Astrocyte of the hippocampus (primary cell): ENCODE data around the gene OTOF.
"Not testable (repeated sequence)": the region's sequence is repeated elsewhere in the genome, so short reads cannot be mapped to it uniquely, and the experiment has no call there.

Source experiments
- DNase-seq: peaks from one replicate; pipeline ENCODE4 v3.0.0; 2011; ENCODE audit warnings: low read depth, low spot score

The OTOF gene

DNA sequence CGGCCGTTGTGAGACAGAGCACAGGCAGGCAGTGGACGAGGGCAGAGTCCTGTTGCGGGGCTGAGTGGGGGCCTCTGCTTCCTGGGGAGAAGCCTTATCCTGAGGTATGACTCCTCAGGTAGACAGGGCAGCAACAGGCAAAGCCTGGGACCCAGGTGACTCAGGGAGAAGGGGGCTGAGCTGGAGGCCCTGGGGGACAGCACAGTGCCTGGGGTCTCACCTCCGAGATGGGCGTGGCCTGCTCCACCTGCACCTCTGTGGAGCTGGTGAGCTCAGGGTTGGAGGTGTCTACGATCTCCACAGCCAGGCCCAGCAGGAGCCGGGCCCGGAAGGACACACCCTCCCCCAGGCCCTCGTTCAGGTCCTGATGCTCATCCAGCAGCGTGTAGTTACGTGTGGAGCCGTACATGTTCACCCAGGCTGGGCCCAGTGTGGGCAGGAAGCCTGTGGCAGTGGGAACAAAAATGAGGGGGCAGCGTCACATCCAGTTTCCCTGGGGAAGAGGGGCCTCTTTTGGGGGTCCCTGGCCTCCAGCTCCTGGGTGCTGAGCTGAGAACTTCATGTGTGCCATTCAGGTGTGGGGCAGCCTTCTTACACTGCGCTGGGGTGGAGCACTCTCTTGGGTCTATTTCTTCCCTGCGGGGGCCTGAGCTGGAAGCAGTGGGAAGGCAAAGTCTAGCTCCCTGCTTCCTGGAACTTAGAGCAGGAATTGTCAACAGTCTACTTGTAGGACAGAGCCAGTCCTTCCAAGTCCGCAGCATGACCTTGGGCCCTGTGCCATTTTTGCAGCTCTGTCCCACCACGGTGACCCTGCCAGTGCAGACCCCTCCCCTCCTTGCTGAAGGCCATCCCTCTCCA, 2.9 kb upstream of the OTOF start:
- no peak for DNase-seq

DNA sequence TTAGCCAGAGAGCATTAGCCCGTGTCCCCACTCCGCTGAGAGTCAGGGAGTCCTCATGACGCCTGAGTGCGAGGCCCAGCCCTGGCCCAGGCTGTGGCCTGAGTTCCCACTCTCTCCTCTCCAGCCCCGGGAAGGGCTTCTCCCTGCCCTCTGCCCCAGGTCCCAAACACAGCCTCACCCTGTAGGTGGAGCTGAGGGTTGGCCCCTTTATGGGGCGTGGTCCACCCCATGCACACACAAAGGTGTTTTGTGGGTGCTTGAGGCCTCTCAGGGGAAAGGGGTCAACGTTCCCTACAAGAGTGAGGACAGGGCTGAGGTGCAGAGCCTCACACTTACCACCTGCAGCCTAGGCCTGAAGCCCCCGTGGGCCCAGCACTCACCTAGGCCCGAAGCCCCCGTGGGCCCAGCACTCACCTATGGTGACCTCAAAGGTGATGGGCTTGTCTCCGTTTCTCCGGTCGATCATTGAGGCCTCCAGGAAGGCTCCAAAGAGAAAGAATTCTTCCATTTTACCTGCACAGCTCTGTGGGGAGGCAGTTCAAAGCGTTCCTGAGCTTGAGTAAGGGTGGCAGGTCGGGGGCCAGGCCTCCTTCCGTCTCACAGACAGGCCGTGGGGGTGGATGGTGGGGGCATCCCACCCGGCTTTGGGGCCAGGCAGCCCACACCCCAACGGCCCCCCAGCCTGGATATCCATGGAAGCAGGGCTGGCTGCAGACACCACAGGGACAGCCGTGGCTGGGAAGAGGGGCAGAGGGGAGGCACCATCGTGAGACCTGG, 2.1 kb upstream of the OTOF start:
- no peak for DNase-seq

GRCh38 chr2:26479131-26479788, 1.3 kb upstream of the OTOF start:
- DNase-seq = no peak

- DNase-seq = no peak
These were observed 442 bp upstream of the OTOF start for GRCh38 chr2:26478366-26478765.

DNA sequence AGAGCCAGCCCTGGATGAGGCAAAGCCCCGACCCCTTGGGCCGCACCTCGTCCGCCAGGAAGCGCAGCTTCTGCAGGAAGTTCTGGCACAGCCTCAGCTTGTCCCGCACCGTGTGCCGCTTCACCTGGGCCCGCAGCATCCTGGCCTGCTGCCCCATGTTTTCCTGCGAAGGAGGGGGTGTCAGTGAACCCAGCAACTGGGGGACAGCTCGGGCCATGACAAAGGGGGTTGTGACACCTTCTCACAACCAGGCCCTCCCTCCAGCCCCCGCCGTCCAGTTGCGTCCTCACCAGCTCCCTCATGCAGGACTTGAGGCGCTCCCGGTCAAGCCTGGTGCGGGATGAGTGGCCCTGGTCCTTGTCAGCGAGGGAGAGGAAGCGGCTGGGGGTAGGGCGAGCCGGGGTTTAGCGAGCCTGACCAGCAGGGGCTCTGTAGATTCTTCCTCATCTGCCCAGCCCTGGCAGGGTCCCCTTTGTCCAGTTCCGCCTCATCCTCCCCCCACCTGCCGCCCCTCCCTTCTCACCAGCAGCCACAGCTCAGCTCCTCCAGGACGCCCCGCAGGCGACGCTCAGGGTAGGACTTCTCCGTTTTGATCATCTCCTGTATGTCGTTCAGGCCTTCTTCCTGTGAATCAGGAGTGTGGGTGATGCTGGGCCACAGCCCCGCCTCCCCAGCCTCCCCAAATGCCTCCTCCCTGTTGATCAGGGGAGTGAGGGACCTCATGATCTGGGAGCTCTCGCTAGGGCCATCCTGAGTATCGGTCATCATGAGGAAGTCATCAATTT, 606 bp downstream of the OTOF start:
- no peak for DNase-seq

DNA sequence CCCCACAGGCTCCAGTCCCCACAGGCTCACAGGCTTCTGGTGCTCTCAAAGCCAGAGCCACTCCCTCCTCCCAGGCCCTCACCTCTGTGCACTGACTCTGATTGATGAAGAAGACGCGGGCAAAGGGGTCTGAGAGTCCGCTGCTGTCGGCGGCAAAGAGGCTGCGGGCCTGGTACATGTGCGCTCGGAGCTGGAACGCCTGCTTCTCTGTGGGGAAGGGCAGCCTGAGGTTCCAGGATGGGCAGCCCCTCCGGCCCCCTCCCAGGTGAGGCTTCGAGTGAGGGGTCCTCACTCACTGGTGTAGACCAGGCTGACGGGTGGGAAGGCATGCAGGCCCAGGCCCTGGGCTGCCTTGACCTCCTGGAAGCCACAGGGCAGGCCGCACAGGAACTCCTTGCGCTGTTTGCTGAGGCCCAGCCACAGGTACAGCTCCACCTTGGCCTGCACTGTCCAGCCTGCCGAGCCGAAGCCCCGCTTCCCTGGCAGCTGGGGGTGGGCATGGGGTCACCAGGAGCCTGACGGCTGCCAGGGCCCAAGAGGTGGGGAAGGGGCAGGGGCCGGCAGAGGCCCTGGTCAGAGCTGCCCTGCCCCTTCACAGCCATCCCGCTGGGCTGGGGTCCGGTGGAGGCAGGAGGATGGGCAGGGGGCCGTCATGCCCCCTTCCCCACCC, 2.0 kb downstream of the OTOF start:
- DNase-seq = no peak

- DNase-seq = no peak
These were observed 2.9 kb downstream of the OTOF start for GRCh38 chr2:26475037-26475436.

DNA sequence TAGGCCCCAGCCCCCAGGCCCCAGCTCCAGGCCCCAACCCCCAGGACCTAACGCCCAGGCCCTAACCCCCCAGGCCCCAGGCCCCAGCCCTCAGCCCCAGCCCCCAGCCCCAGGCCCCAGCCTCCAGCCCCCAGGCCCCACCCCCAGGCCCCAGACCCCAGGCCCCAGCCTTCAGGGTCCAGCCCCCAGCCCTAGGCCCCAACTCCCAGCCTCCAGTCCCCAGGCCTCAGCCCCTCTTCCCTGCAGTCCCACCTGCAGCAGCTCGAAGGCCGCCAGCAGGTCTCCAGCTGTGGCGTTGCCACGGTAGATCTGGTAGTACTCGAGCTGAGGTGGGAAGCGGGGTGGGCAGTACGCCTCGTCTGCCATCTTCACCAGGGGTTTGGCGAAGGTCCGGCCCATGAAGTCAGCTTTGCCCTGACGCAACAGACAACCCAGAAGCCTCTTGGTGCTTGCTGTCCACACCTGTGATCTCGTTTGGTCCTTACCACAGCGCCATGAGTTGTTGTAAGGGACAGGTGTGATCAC, 3.6 kb downstream of the OTOF start:
- DNase-seq = no peak

DNA sequence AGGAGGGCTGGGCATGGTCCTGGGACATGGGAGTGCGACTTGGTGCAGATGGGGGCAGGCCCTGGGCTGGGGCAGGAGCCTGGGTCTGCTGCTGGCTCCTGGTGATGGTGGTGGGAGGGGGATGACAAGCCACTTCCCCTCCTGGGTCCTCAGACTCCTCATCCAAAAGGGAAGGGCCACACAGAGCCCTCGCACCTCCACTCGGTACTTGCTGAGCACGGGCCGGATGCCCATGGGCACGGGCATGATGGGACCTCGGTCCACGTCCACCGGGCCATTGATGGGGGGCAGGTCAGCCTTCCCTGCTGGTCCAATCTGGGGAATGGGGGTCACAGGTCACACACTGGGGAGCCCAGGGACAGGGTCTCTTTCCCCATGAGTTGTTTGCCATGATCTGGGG, 4.1 kb downstream of the OTOF start:
- no peak for DNase-seq

- DNase-seq = no peak
These were observed 4.9 kb downstream of the OTOF start for GRCh38 chr2:26472821-26473655.

GRCh38 chr2:26471766-26472706, 5.9 kb downstream of the OTOF start:
- DNase-seq = no peak

- no peak for DNase-seq
These were observed 6.6 kb downstream of the OTOF start for GRCh38 chr2:26471289-26471688.

- no peak for DNase-seq
These were observed 7.2 kb downstream of the OTOF start for GRCh38 chr2:26470601-26471260.

- no peak for DNase-seq
These were observed 8.0 kb downstream of the OTOF start for GRCh38 chr2:26469955-26470354.

DNA sequence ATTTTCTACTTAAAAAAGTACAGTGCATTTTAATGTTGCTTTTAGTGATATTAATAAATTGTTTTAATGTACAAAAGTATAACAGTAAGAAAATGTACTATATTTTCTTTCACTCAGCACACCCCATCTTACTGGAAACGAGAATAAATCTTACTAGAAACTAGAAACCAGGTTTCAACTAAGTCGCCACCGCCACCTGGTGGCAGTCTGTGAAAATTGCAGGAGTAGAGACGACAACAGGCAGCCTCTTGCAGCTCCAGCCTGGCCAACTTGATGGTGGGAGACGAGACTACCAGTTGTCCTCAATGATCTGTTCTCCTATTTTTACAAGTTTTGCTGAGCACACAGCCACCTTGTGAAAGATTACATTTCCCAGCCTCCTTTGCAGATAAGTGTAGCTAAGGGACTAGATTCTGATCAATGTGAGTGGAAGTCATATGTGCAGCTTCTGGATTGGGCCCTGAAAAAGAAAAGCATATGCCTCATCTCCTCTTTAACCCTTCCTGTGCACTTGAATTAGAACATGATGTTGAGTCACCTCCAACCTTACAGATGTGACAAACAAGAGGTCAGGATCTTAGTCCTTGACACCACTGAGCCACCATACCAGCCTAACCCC, 8.7 kb downstream of the OTOF start:
- DNase-seq = peak; percentile 82

DNA sequence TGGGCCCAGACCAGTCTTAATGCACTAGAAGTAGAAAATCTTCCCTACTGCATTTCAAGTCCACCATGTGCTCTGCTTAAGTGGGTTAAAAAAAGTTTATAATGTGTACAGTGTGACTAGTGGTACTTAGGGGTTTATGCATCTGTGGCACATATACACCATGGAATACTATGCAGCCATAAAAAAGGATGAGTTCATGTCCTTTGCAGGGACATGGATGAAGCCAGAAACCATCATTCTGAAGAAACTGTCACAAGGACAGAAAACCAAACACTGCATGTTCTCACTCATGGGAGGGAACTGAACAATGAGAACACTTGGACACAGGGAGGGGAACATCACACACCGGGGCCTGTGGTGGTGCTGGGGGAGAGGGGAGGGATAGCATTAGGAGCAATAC, 9.4 kb downstream of the OTOF start:
- not testable (repeated sequence) for DNase-seq

GRCh38 chr2:26466662-26467310, 11.1 kb downstream of the OTOF start:
- no peak for DNase-seq
